H1 (cell line): Measurements from ENCODE around the gene LPO. TPM values are rescaled to one million over a fixed set of nuclear protein-coding genes. Genes with fewer than 3 reads are reported as not detected.

Source experiments
- CTCF ChIA-PET: fragments of 300-600 bp; sonication (Branson Sonifier 250); formaldehyde crosslinking; loops from one replicate; lab custom pipeline; 2021; ENCODE audit not compliant: partially characterized antibody; lab: Charles Lee
- POLR2A ChIA-PET: fragments of 300-600 bp; sonication (Branson Sonifier 250); formaldehyde crosslinking; loops from one replicate; lab custom pipeline; 2021; ENCODE audit warnings: inconsistent platforms; ENCODE audit not compliant: partially characterized antibody; lab: Charles Lee
- DNase-seq, 2 experiments: peaks; one replicate each; pipeline versions ENCODE4 v3.0.0 to v3.0.0-alpha.2; 2010 to 2022; ENCODE audit warnings: low spot score in 2 of 2, low read depth in 1 of 2, mixed read lengths in 1 of 2
- FAIRE-seq: peaks from 2 replicates; lab custom pipeline; 2011; peaks lifted over from hg19 to GRCh38; lab: Jason Lieb, UNC
- H2AFZ ChIP-seq: 2 replicates; pipeline ENCODE4 v1.8.1; 2012; ENCODE audit warnings: low read length, inconsistent platforms
- H2AK5ac ChIP-seq: 2 replicates; pipeline ENCODE4 v1.6.1; 2013; ENCODE audit warnings: low read depth, low read length
- H2BK120ac ChIP-seq: replicated peaks from 2 replicates; pipeline ENCODE3; 2013; ENCODE audit warnings: low read depth, low read length, inconsistent platforms
- H2BK12ac ChIP-seq: 2 replicates; pipeline ENCODE4 v1.6.1; 2013; ENCODE audit warnings: low read depth, low read length
- H2BK15ac ChIP-seq: 2 replicates; pipeline ENCODE4 v1.6.1; 2013; ENCODE audit warnings: low read length
- H2BK20ac ChIP-seq: 2 replicates; pipeline ENCODE4 v1.6.1; 2013; ENCODE audit warnings: low read length
- H2BK5ac ChIP-seq: 2 replicates; pipeline ENCODE4 v1.6.1; 2013; ENCODE audit warnings: low read depth, low read length
- H3K14ac ChIP-seq: 2 replicates; pipeline ENCODE4 v1.6.1; 2013; ENCODE audit warnings: inconsistent platforms; ENCODE audit not compliant: insufficient read length
- H3K18ac ChIP-seq: 2 replicates; pipeline ENCODE4 v1.6.1; 2013; ENCODE audit warnings: low read length; ENCODE audit errors: extremely low read depth
- H3K23ac ChIP-seq: 2 replicates; pipeline ENCODE4 v1.6.1; 2013; ENCODE audit warnings: inconsistent platforms; ENCODE audit not compliant: insufficient read length
- H3K23me2 ChIP-seq: 2 replicates; pipeline ENCODE4 v1.6.1; 2013; ENCODE audit warnings: low read depth, low read length
- H3K27ac ChIP-seq: 2 replicates; pipeline ENCODE4 v1.6.1; 2011; ENCODE audit warnings: low read depth, low read length, inconsistent platforms
- H3K27me3 ChIP-seq, 4 experiments: replicated peaks in 1 of 4; 1 replicate in 1 of 4; 2 replicates in 3 of 4; pipeline versions ENCODE4 v1.6.1 to v1.8.1; 2011 to 2013; ENCODE audit warnings: low read length in 3 of 4, mild to moderate bottlenecking in 3 of 4, inconsistent platforms in 2 of 4, mixed read lengths in 2 of 4, moderate library complexity in 1 of 4; ENCODE audit not compliant: control insufficient read depth in 3 of 4, insufficient read depth in 3 of 4; ENCODE audit errors: extremely low read depth in 1 of 4
- H3K36me3 ChIP-seq, 4 experiments: 2 replicates each; pipeline versions ENCODE4 v1.6.1 to v1.8.1; 2011 to 2013; ENCODE audit warnings: mild to moderate bottlenecking in 4 of 4, low read length in 3 of 4, moderate library complexity in 2 of 4, control low read depth in 1 of 4, inconsistent platforms in 1 of 4; ENCODE audit not compliant: insufficient read depth in 4 of 4, control insufficient read depth in 2 of 4
- H3K4ac ChIP-seq: replicated peaks from 2 replicates; pipeline ENCODE3; 2013; ENCODE audit warnings: low read length, low read depth, mixed read lengths, inconsistent platforms; ENCODE audit not compliant: insufficient read length
- H3K4me1 ChIP-seq, 4 experiments: replicated peaks in 1 of 4; 1 replicate in 1 of 4; 2 replicates in 3 of 4; pipeline versions ENCODE4 v1.6.1 to v1.8.1; 2011 to 2013; ENCODE audit warnings: low read length in 3 of 4, inconsistent platforms in 2 of 4, mixed read lengths in 1 of 4; ENCODE audit not compliant: insufficient read depth in 4 of 4, control insufficient read depth in 3 of 4
- H3K4me2 ChIP-seq, 2 experiments: 2 replicates each; pipeline versions ENCODE4 v1.6.1 to v1.8.1; 2011 to 2013; ENCODE audit warnings: low read depth in 2 of 2, low read length in 2 of 2, control low read depth in 1 of 2, inconsistent platforms in 1 of 2, mild to moderate bottlenecking in 1 of 2; ENCODE audit not compliant: insufficient read depth in 1 of 2
- H3K4me3 ChIP-seq, 4 experiments: fragments of 200-600, 300-600 bp in 1 of 4; sonication (generic), shearing (Covaris generic), sonication (Bioruptor Twin) in 1 of 4; 2 replicates each; pipeline versions ENCODE4 v1.5.1 to v1.8.1; 2011 to 2016; ENCODE audit warnings: low read length in 4 of 4, low read depth in 3 of 4, control low read depth in 2 of 4, inconsistent platforms in 2 of 4, mild to moderate bottlenecking in 2 of 4, mixed read lengths in 1 of 4, moderate library complexity in 1 of 4; ENCODE audit not compliant: insufficient read depth in 2 of 4; ENCODE audit errors: extremely low read depth in 1 of 4
- H3K56ac ChIP-seq: replicated peaks from 2 replicates; pipeline ENCODE3; 2013; ENCODE audit warnings: low read depth, mild to moderate bottlenecking, mixed read lengths, low read length, inconsistent platforms; ENCODE audit not compliant: insufficient read length
- H3K79me1 ChIP-seq: 2 replicates; pipeline ENCODE4 v1.6.1; 2013; ENCODE audit warnings: low read depth, low read length, control low read depth
- H3K79me2 ChIP-seq, 2 experiments: 2 replicates each; pipeline versions ENCODE4 v1.6.1 to v1.8.1; 2012 to 2013; ENCODE audit warnings: low read length in 2 of 2, mild to moderate bottlenecking in 2 of 2, inconsistent platforms in 1 of 2; ENCODE audit not compliant: insufficient read depth in 2 of 2, control insufficient read depth in 1 of 2
- H3K9ac ChIP-seq, 4 experiments: replicated peaks in 1 of 4; 1 replicate in 1 of 4; 2 replicates in 3 of 4; pipeline versions ENCODE4 v1.6.1 to v1.8.1; 2011 to 2013; ENCODE audit warnings: low read depth in 3 of 4, low read length in 3 of 4, control low read depth in 2 of 4, mild to moderate bottlenecking in 2 of 4, moderate library complexity in 2 of 4, inconsistent platforms in 1 of 4; ENCODE audit errors: extremely low read depth in 1 of 4
- H3K9me3 ChIP-seq, 2 experiments: 2 replicates each; pipeline versions ENCODE4 v1.6.1 to v1.8.1; 2012 to 2013; ENCODE audit warnings: mild to moderate bottlenecking in 2 of 2, moderate library complexity in 2 of 2, control low read depth in 1 of 2, inconsistent platforms in 1 of 2, low read depth in 1 of 2, low read length in 1 of 2, mixed read lengths in 1 of 2; ENCODE audit not compliant: insufficient read depth in 2 of 2
- H4K20me1 ChIP-seq, 2 experiments: replicated peaks in 1 of 2; 2 replicates each; pipeline versions ENCODE3 to v1.8.1; 2011 to 2013; ENCODE audit warnings: inconsistent platforms in 2 of 2, low read length in 2 of 2, mild to moderate bottlenecking in 1 of 2; ENCODE audit not compliant: insufficient read depth in 2 of 2, control insufficient read depth in 1 of 2
- H4K5ac ChIP-seq: 2 replicates; pipeline ENCODE4 v1.6.1; 2013; ENCODE audit warnings: low read length, low read depth, mixed read lengths, inconsistent platforms; ENCODE audit not compliant: insufficient read length
- H4K8ac ChIP-seq: 2 replicates; pipeline ENCODE4 v1.8.0; 2013; ENCODE audit warnings: mild to moderate bottlenecking, moderate library complexity, low read length, inconsistent platforms; ENCODE audit not compliant: insufficient read depth; ENCODE audit errors: extremely low read depth
- H4K91ac ChIP-seq: replicated peaks from 2 replicates; pipeline ENCODE3; 2013; ENCODE audit warnings: low read length, mixed read lengths, inconsistent platforms; ENCODE audit not compliant: insufficient read length
- BACH1 ChIP-seq: IDR thresholded peaks from 2 replicates; pipeline ENCODE4 v1.6.1; 2012; ENCODE audit warnings: low read length, improper control_type of control experiment
- EGR1 ChIP-seq: IDR thresholded peaks from 2 replicates; pipeline ENCODE4 v1.6.1; 2011; ENCODE audit warnings: low read depth, low read length, borderline replicate concordance
- RXRA ChIP-seq: IDR thresholded peaks from 2 replicates; pipeline ENCODE4 v1.6.1; 2011; ENCODE audit warnings: low read depth, mild to moderate bottlenecking, low read length, moderate library complexity; ENCODE audit not compliant: insufficient read depth
- TBP ChIP-seq: IDR thresholded peaks from 2 replicates; pipeline ENCODE4 v1.6.1; 2011; ENCODE audit warnings: low read depth, low read length, improper control_type of control experiment
- TEAD4 ChIP-seq: IDR thresholded peaks from 2 replicates; pipeline ENCODE4 v1.6.1; 2012; ENCODE audit warnings: low read depth, low read length, inconsistent platforms, mixed read lengths
- YY1 ChIP-seq: IDR thresholded peaks from 2 replicates; pipeline ENCODE4 v1.6.1; 2011; ENCODE audit warnings: low read depth, mild to moderate bottlenecking, low read length
- WGBS, 2 experiments: shearing (Covaris generic) in 1 of 2; methylation state at CpG; one replicate each; pipeline versions ENCODE4 v1.1.6 to v1.1.7; 2013 to 2015; ENCODE audit warnings: low lambda C conversion rate in 2 of 2, mixed read lengths in 2 of 2, inconsistent platforms in 1 of 2, low coverage in 1 of 2, missing lambda C conversion rate in 1 of 2; ENCODE audit not compliant: insufficient replicate concordance in 2 of 2, insufficient coverage in 1 of 2, insufficient read length in 1 of 2; ENCODE audit errors: extremely low coverage in 1 of 2, missing lambda C conversion rate in 1 of 2; 5-methylcytosine and 5-hydroxymethylcytosine counted together
- polyA plus RNA-seq, 7 experiments: library from polyadenylated mRNA; depleted of rRNA in 3 of 7; stranded (reverse) in 5 of 7; unstranded in 2 of 7; fragments of >200 nt in 5 of 7; fragments of 200-250 nt in 2 of 7; gene quantifications; 1 replicate in 5 of 7; 2 replicates in 1 of 7; 4 replicates in 1 of 7; pipeline versions ENCODE4 v1.2.1 to v1.2.3, GENCODE V29; 2011 to 2013; ENCODE audit warnings: missing spikeins in 2 of 7, mixed read lengths in 2 of 7
- total RNA-seq: library from RNA; stranded (reverse); fragmentation: NEBNext Ultra II Directional; extraction: Animal tissue kit (Norgen Biotek cat#: 25700); gene quantifications from 2 replicates; pipeline ENCODE4 v1.2.1, GENCODE V29; 2021
- TF ChIP-seq, protein P1 (sequence below): IDR thresholded peaks from 2 replicates; pipeline ENCODE4 v1.6.1; 2012; ENCODE audit warnings: inconsistent platforms

LPO gene
- total and polyA plus RNA-seq, 2 of the 8 experiments (the other 6 are each of a cell fraction or from before 2014, with no cell fraction given) = 0.38 to 0.52 TPM

DNA sequence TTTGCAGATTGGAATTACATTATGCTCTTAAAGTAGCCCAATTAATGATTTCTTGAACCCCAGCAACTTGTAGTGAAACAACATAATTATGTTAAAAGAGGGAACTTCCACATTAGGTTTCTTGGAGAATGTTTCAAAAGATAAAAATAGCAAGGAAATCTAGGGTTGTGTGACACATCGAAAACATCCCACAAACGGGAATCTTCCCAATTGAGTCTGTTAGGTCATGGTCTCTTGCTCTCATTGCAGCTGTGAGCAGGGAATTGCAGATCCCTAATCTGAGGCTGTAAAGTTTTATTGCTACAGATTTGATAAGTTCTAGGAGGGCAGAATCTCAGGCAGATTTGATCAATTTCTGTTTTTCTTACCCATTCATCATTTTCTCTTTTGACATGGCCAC lies 6.7 kb upstream of the LPO start:
- H3K4me2 ChIP-seq = no peak overlapping the region
- no peak overlapping the region for H2BK15ac ChIP-seq
- peaks cover 0 to 4% (median 0%) of the 10 kb centered on the region in 4 experiments; a peak in 4 of 7 replicates for H3K4me1 ChIP-seq
- H2AK5ac ChIP-seq = no peak overlapping the region
- H3K36me3 ChIP-seq = no peaks in the 10 kb centered on the region
- DNase-seq (no peak), FAIRE-seq (no peak)
- H3K56ac ChIP-seq = no peak overlapping the region
- H3K9me3 ChIP-seq = no peaks in the 10 kb centered on the region
- H3K79me1 ChIP-seq = no peaks in the 10 kb centered on the region
- H3K9ac ChIP-seq = no peak overlapping the region
- no peak overlapping the region for H2BK120ac ChIP-seq
- H2BK20ac ChIP-seq = no peak overlapping the region
- H3K23me2 ChIP-seq = no peaks in the 10 kb centered on the region
- WGBS, 2 experiments = 94% methylated on average over 2 of the region's 2 CpGs; no CpG with 5 or more reads in 1 of the 2 experiments
- no peak overlapping the region for H4K91ac ChIP-seq
- H4K8ac ChIP-seq = no peak overlapping the region
- H2BK5ac ChIP-seq = no peak overlapping the region
- no peak overlapping the region for H3K14ac ChIP-seq
- H3K27ac ChIP-seq = no peak overlapping the region
- H2BK12ac ChIP-seq = no peak overlapping the region
- no peak overlapping the region for H4K5ac ChIP-seq
- CTCF ChIA-PET = interaction anchor here (0.6 to 1.6 kb wide), 9 partner anchors 14 to 72 kb away, joined by 3 to 5 read pairs (median 4); no protein-coding TSS in a partner anchor
- H3K79me2 ChIP-seq = no peaks in the 10 kb centered on the region
- POLR2A ChIA-PET = interaction anchor here (1.5 kb wide), 1 partner anchor 10 kb away, joined by 4 read pairs; no protein-coding TSS in a partner anchor
- no peak overlapping the region for H3K23ac ChIP-seq
- H3K4me3 ChIP-seq = no peak overlapping the region
- H3K18ac ChIP-seq = no peak overlapping the region
- H4K20me1 ChIP-seq = no peaks in the 10 kb centered on the region
- no peak overlapping the region for H2AFZ ChIP-seq
- H3K27me3 ChIP-seq = peaks cover 0 to 18% (median 8%) of the 10 kb centered on the region in 4 experiments; a peak in 5 of 7 replicates
- no peak overlapping the region for H3K4ac ChIP-seq
- TF ChIP-seq TEAD4 = no peak
- no peak for TF ChIP-seq BACH1
- TF ChIP-seq TBP = no peak
- TF ChIP-seq EGR1 = no peak
- no peak for TF ChIP-seq YY1
- no peak for TF ChIP-seq RXRA
- TF ChIP-seq, protein P1, sequence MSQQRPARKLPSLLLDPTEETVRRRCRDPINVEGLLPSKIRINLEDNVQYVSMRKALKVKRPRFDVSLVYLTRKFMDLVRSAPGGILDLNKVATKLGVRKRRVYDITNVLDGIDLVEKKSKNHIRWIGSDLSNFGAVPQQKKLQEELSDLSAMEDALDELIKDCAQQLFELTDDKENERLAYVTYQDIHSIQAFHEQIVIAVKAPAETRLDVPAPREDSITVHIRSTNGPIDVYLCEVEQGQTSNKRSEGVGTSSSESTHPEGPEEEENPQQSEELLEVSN = no peak
